ENCODE data around the gene FAM47E.

Gene FAM47E

DNA sequence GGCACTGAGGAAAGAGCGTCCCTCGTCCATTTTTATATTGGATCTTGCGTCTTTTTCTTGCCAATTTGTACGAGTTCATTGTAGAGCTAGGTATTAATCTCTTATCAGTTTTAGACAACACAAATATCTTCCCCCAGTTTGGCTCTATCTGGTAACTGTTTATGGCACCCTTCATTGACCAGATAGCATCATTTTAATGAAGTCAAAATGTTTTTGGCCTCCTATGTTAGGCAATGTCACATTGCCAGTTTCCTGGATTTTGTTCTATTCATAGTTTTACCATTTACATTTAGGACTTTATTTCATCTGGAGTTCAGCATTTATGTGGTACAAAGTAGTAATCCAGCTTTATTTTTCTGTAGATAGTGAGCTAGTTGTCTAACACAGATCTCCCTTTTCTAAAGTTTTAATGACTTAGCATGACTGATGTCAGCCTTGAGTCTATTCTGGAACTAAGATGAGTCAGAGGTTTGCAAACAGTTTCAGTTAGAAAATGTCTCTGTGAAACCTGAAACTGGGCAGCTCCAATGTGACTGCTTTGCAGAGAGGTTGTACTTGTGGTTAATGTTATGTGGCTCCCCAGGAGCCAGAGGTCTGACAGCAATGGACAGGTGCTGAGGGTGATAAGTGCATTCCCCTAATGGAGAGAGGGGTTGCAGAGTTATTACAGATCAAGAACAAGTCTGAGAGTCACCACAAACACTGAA is 49.7 kb downstream of the FAM47E start:
- no peak for DNase-seq (ENCODE audit: low read depth)

DNA sequence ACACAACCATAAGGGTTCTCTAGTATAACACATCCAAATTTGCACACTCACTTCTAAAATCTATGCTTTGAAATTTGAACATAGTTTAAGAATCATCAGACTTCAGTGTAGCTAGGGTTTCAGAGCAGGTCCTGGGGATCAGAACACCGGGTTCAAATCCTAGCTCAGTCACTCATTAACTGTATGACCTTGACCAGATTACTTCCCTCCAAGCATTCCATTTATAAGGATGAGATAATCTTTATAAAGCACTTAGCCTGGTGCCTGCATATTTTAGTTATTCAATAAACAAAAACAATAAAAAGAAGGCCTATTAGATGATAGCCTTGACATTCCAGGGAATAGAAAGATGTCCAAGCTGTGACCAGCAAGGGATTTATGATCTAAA is 50.2 kb downstream of the FAM47E start:
- no peak for DNase-seq (ENCODE audit: low read depth)

DNA sequence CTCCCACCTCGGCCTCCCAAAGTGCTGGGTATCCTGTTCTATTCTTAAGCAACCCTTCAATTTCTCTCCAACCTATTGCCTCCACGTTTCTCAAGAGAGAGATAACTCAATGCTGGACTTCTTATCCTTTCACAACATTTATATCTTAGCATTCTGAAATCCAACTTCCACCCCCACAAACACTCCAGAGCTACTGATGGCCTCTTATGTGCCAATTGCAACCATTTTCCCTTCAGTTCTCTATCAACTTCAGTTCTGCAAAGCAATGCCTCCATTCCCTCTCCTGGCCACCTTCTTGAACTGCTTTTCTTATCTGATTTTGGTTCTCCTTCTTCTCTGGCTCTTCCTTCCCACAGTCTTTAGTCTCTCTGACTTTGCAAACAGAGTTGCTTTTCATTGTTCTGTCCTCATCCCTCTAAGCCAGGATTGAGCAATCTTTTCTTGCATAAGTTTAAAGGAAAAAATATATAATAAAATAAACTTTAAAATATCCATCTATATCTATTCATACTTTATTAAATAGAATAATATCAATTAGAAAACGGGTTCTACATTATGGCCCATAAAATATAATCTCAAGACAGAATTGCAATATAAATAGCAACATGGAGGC is 51.4 kb downstream of the FAM47E start:
- DNase-seq (ENCODE audit: low read depth) = no peak

DNA sequence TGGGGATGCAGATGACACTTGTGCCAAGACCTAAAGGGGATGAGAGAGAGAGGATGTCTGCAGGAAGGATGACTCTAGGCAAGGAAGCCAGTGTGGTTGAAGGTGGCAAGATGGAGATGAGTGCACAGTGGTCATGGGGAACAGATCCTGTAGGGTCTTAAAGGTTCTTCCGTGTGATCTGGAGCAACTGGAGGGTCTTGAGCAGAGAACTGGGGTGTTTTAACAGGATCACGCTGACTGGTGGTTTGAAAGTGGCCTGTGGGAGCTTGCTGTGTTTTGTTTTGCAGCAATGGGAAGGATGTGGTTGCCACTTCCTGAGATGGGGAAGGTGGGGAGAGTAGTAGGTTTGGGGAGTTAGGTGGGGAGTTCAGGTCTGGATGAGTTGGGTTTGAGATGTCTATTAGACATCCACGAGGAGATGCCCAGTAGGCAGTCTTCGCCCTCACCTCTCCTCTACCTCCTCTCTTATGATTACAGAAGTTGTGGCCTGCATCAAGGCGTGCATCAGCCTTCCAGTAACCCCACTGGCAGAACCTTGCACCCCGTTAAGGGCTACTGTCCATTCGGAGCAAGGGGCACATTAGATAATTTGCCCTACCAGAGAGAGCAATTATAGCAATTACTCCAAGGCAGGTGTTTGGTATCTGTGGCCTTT is 53.6 kb downstream of the FAM47E start:
- no peak for DNase-seq (ENCODE audit: low read depth)

DNA sequence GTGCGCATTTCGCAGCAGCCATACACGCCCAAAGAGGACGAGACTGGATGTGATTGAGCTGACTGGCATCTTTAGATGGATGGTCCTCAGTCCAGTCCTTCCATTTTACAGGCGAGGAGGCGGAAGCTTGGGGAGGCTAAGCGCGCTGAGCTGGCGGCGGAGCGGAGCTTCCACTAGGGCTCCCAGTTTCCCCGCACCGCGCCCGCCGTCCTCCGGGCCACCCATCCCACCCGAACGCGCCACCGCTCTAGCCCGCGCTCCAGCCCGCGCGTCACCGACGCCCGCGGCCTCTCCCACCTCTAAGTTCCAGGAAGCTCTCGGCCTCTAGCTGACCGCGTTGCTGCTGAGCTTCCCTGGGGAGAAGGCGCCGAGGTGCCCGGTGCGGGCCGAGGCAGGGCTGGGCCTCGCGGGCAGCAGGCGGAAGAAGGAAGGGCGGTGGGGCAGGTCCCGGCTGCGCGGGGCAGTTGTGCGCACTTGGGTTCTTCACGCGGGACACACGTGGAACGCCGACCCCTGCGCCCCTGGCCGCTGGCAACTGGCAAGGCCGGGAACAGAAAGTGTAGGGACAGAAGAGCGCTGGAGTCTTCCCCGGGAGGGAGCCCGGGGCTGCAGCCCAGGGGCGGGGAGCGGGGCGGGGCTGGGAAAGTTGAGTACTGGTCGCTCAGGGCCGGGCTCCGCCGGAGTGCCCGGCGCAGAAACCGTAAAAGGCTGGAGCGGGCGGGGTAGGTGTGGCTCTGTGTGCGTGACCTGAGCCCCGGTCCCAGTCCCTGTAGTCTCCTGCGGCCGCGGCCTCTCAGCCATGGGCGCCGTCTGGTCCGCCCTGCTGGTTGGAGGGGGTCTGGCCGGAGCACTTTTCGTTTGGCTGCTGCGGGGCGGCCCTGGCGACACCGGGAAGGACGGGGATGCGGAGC is 54.7 kb downstream of the FAM47E start, which contains the start of gene STBD1:
TSS of gene STBD1 (plus strand) at position 763 of the 911 bp plus-strand sequence. CDS start at position 800, 37 bp downstream.
- peak; percentile 3 for DNase-seq (ENCODE audit: low read depth)

DNA sequence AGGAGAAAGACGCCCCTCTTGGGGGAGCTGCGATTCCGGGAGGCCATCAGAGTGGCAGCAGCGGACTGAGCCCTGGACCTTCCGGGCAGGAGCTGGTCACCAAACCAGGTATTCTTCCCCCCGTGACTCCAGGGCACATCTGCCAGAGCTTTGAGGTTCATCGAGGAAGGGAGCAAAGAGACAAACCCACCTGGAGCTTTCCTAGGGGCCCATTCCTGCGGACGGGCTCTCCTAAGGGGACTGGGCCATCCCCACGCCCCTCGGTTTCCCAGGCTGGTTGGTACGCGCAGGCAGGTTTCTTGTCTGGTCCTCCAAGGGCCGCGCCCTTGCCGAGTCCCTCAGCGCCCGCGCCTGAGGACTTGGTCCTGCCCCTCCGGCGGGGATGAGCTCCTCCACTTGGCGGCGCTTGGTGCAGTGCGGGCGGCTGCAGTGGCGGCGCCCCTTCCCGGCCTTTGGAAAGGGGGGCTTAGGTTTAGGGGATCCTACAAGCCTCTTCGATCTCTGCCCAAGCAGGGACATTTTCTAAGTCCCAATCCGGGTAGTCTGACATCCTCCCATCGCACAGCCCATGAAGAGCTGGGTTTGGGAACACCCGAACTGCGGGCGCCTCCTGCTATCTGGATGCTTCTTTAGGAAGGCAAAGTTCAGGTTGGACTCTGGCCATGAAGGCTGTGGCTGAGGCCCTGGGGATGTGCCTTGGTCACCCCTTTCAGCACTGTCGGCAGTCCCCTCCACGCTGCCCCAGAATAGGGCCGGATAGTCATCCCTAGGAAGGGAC is 55.5 kb downstream of the FAM47E start:
- no peak for DNase-seq (ENCODE audit: low read depth)

DNA sequence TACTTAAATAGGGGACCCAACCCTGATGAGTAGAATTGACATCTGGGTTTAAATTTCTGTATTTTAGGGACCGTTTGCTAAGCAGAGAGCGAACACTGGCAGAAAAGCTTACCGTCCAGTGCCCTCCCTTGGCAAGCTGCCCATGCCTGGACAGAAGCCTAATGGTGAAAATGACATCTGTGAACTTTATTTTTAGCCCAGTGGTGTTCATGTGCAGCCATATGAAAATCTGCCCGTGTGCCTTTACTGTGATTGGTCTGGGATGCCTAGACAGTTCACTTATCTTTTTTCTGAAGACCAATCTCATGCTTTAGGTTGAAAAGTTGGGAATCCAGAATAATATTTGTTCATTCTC is 56.1 kb downstream of the FAM47E start:
- no peak for DNase-seq (ENCODE audit: low read depth)

DNA sequence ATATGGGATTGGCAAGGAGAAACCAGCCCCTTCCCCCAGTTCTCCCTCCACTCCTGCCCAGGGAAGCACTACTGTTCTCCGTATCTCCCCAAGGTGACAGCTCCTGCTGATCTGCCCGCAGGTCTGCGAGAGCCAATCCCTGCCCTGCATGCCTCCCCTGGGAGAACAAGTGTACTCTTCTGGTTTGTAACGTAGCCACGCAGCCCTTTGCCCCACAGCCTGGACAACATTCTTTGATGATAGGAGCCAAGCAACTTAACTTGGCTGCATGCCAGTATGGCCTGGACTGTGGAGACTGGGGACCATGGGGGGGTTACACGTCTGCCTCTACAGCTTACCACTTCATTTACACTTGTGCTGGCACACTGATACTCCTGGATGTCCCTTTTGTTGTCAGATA is 57.0 kb downstream of the FAM47E start:
- DNase-seq (ENCODE audit: low read depth) = no peak

DNA sequence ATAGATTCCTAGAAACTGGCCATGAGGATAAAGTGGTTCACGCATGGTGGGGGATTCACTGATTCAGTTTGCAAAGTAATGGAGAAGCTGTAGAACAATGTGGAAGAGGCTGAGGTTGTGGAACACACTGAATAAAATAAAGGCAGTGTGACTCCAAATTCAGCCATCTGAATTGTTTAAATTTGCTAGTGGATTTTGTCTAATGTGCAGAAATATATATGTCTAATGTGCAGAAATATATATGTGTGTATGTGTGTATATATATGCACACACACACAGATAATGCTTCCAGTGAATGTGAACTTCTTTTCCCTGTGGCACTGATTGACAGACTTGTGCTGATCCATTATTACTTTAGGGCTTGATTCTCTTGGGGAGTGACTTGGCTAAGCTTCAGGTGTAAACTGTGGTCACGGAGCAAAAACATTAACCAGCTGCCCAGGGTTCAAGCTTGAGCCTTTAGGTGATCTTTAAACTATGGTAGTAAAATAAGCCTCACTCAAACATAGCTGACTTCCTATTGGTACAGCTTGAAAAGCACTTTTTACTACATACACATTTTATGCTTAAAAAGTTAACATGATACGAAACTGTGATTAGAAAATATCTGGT is 58.5 kb downstream of the FAM47E start:
- no peak for DNase-seq (ENCODE audit: low read depth)

DNA sequence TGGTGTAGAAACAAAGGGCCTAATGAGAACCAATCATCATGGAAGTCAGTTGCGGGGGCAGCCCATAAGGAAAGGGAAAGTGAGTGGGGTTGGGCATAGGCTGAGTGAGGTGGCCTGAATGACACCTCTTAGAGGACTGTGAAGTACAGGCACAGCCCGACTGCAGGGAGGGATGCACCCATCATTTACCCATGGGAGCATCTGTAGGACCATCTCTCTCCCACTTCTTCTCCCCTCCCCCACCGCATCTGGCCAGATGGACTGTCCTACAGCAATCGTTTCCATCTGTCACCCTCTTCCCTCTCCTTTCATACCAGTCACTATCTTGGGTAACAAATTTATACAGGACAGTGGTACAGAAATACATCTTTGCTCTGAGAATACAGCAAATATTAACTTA is 59.2 kb downstream of the FAM47E start:
- DNase-seq (ENCODE audit: low read depth) = no peak

DNA sequence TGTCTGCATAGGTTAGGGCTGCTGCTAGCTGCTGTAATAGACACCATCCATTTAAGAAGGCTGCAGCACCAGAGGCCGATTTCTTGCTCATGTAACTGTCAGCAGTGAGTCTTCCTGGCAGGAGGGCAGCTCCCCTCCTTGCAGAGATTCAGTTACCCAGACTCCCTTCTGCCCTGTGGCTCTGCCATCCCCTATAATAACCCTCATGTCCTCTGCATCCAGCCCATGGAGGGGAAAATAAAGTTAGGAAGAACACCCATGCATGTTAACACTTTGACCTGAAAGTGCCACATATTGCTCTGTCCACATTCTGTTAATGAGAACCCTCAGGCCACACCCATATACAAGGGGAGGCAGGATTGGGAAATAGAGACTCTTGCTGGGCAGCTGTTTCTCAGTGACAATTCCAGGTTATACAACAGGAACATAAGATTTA is 60.4 kb downstream of the FAM47E start:
- no peak for DNase-seq (ENCODE audit: low read depth)

DNA sequence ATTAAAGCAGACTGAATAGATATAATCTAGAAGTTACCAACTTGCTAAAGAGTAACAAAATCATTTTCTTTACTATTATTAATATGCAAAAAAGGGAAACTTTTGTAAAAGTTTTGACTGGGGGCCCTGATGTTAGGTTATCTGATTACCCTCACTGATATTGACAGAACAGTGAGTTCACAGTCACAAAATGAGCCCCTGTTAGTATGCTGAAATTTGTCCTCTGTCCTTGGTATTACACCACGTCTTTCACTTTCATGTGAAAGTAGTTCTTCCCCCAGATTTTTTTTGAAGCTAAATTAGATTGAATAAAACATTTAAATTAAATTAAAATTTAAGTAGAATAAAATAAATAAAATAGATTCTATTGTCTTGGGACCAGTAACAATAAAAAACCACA is 60.9 kb downstream of the FAM47E start:
- DNase-seq (ENCODE audit: low read depth) = no peak

DNA sequence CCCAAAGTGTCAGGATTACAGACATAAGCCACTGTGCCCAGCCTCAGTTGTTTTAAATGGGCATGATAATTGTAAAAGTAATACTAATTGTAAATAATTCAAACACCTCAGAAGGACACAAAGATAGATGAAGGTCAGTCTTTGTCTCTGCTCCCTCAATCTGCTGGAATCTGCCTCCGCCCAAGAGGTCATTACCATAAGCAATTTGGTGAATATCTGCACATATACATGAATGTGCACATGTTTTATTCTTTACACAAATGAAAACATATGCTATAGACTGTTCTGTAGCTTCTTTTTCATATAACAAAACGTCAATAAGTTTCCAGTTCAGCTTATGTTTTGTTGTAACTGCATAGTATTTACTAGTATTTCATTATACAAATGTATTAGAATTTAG is 62.0 kb downstream of the FAM47E start:
- no peak for DNase-seq (ENCODE audit: low read depth)

DNA sequence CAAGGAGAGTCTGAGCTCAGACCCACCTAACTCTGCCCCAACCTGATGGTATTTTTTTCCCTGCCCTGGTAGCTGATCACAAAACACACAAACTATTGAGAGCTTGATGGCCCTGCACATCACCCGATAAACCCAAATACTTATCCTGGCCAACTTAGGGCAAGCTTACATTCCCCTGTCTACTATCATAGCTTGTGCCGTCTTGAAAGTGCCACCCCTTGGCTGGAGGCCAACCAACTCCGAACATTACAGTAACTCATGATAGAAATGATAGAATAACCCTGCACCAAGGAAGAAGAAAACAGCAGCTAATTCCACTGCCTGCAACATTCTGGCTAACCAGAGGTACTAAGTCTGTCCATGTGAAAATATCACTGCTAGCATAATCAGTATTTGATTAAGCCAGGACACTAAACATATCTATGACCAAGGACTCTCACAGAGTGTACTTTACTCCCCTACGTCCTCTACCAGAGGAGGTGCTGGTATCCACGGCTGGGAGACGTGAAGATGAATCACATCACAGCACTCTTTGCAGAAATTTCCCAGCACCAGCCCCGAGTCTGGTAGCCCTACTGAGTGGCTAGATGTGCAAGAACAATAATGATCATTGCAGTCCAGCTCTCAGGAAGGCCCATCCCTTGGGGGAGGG is 63.9 kb downstream of the FAM47E start:
- DNase-seq (ENCODE audit: low read depth) = no peak

DNA sequence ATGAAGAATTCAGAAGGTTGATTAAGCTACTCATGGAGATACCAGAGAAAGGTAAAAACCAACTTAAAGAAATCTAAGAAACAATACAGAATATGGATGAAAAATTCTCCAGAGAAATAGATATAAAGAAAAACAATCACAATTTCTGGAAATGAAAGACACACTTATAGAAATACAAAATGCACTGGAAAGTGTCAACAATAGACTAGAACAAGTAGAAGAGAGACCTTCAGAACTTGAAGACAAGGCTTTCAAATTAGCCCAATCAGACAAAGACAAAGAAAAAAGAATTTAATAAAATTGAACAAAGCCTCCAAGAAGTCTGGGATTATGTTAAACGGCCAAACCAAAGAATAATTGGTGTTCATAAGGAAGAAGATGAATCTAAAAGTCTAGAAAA is 64.6 kb downstream of the FAM47E start:
- no peak for DNase-seq (ENCODE audit: low read depth)

DNA sequence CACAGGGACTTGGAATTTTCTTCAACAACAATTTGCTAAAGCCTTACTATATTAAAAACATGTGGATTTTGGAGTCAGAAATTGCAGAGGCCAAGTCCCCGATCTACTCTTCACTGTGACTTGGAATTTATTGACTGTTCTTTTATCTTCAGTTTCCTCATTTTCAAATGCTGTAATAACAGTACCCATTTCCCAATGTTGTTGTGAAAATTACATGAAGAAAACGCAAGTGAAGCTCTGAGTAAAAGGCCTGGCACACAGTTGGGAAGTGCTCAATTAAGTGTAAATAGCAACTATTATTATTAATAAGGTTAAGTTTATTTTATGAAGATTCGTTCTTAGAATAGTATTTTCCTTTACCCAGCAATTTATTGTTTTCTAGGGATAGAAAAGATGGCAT is 70.7 kb downstream of the FAM47E start:
- no peak for DNase-seq (ENCODE audit: low read depth)

DNA sequence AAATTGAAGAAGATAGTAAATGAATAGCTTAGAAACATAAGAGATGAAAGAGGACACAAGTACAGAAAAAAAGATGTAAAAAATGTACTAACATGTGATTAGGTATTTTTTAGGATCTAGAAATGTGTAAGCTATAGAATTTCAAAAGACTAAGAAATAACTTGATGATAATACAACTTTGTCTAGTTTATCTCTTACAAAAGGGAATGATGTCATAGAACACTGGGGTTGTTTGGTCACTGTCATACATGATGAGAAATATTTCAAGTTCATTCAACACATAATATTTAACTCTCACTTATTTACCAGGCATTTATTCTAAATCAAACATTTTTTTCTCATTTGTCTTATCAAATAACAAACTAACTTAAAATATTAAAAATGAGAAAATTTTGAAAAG is 73.6 kb downstream of the FAM47E start:
- no peak for DNase-seq (ENCODE audit: low read depth)

DNA sequence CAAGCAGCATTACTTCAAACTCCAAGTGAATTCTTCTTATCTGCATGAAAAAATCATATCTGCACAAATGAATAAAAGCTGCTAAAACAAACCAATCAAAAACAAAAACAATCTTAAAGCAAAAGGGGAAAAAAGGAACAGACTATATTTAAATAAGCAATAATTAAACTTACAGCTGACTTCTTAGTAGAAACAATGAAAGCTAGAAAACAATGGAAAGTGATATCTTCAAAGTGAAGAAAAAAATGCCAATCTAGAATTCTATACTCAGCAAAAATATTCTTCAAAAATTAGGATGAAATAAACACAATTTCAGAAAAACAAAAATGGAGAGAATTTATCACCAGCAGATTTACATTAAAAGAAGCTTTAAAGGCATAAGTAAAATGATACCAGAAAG is 75.0 kb downstream of the FAM47E start:
- no peak for DNase-seq (ENCODE audit: low read depth)

Data from stimulated activated CD8-positive, alpha-beta memory T cell treated with anti-CD3 and anti-CD28 coated beads, Interleukin-12 subunit alpha, Interleukin-12 subunit beta, amount 100 ng/mL, for 4 hours (primary cell).